Stimulated activated CD4-positive, alpha-beta T cell treated with anti-CD3 and anti-CD28 coated beads, Interleukin-4, amount 100 ng/mL, for 1 hour (primary cell): ENCODE data around the gene SIPA1L3.
"Not testable (repeated sequence)": the region's sequence is repeated elsewhere in the genome, so short reads cannot be mapped to it uniquely, and the experiment has no call there.

ENCODE experiments used
- DNase-seq: peaks from one replicate; pipeline ENCODE4 v3.0.0-alpha.2; 2020

Gene SIPA1L3

DNA sequence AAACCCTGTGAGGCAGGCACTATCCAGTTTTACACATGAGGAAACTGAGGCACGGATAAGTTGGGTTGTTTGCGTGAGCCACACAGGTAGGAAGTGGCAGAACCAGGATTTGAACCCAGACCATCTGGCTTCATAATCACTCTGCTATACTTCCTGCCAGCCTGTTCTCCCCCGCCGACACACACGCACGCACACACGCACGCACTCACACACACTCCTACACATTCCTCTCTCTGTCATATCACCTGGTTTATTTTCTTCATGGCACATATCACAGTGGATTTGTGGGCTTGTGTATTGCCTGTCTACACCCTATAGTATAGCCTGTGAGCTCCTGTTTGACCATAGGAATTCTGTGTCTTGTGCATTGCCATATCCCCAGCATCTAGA, 140.0 kb downstream of the SIPA1L3 start:
- peak; percentile 35 for DNase-seq

DNA sequence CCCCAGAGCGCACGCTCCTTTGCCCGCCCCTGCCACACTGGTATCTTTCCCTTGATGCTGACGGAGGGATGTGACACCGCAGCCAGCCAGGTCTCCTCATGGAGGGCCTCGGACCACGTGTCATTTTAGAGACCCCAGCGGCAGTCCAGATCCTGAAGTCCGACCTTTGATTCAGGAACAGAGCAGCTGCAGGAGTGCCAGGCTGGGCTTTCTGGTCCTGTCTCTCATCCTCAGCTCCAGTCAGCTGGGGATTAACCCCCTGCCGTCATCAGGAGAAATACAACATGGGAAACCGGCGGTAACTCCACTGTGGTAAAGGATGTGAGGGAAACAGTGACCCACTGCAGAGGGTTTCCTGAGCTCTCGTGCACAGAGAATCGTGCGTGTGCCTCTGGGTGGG, 140.6 kb downstream of the SIPA1L3 start:
- no peak for DNase-seq

DNA sequence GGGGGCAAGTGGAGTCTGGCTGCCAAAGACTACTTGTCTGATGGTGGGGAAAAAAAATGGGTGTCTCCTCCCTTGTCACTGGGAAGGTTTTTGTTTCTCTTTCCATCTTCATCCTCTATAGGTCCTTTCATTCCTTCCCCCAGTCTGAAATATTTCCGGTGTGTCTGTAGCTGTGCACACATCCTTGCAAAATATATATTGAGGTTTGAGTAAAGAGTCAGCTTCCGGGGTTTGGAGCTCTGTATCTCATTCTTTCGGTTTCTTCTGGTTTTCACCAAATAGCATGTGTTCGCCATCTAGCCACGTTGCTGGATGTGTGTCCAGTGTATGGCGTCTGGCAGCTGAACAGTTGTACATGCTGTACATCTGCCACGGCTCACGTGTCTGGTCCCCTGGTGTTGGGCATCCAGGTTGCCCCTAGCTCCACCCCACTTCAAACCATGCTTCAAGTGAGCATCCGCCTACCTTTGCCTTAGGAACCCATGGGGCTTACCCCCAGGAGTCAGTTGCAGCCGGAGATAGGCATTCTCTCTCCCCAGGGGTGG, 142.2 kb downstream of the SIPA1L3 start:
- DNase-seq, result peak; percentile 52

DNA sequence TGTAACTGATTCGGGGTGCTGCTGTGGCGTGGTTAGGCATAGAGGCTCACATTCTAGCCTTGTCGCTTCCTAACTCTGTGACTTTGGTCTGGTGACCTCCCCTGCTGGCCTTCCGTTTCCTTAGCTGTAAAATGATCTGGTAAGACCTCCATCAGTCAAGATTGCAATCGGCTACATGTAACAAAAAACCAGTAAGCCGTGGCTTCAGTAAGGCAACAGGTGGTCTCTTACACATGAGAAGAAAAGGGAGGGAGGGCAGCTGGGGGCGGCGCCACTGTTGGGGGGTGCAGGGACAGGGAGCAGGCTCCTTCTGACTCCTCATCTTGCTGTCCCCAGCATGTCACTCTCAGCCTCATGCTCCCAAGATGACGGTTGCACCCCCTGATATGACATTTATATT, 148.0 kb downstream of the SIPA1L3 start:
- no peak for DNase-seq

DNA sequence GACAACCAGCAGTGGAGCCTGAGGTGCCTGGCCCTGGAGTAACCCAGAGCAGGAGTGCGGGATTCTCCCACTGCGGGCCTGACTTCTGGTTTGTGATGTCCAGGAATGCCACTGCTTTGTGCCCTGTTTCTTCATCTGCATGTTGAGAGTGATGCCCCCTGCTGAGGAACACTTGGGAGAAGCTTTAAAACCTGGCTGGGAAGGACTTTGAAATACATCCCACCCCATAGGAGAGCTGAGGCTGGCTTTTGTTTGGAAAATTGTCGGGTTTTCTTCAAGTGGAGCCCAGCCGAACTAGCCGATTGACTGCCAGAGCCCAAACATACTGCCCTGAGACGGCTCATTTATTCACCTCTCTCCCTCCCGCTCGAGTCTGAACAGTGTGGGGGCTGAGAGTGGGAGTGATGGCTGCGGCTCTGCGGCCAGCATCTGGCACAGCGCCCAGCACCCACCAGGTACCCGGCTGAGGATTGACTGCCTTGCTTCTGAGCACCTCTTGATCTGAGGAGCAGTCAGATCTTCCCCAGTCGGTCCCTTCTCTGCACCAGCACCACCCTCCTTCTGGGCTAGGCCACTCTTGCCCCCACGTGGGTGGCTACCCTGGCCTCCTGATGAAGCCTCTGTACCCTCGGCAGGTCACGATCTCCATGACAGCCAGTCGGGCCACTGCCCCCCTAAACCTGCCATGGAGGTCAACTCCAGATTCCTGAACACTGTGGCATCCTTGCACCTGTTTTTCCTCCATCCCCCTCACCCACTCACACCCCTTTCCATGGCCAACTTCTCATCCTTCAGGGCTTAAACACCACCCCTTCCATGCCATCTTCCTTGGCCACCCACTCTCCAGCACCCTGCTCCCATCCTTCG, 148.9 kb downstream of the SIPA1L3 start:
- DNase-seq, result no peak

DNA sequence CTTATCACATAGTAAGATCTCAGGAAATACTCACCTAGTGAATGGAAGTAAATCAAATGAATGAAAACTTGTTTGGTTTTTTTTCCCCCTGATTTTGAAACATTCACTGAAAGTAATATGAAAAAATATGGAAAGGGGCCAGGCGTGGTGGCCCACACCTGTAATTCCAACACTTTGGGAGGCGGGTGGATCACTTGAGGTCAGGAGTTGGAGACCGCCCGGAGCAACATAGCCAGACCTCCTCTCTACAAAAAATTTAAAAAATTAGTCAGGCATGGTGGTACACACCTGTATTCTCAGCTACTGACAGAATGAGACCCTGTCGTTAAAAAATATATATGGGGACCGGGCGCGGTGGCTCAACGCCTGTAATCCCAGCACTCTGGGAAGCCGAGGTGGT, 149.6 kb downstream of the SIPA1L3 start:
- no peak for DNase-seq

DNA sequence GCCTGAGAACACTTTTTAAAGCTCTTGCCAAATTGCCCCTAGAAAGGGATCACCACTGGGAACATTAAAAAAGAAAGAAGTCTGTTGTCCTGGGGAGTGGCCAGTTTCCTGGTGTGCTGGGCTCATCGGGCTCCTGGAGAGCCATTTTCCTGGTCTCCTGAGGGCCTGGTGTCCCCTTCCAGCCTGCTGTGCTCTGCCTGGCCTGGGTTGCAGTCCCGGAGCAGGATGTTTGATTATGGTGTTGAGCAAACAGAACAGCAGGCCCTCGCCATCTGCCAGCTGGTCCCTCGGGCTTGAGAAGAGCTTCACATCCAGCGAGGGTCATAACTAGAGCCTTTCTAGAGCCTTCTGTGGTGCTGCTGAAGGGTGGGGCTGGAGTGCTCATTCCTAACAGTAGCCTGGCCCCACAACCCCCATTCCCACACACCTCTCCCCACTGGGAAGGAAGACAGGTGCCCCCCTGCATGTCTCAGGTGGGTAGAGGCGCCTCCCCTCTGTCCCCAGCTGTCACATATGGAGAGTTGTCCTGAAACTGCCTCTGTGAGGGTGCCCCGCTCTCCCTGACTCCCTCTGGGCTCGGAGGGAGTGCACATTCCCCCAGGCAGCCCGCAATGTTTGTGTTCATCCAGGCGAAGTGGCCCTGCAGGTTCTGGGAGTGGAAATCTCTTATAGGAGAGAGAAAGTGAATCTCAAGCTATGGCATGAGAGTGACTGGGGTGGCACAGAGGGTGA, 151.1 kb downstream of the SIPA1L3 start:
- DNase-seq, result no peak

DNA sequence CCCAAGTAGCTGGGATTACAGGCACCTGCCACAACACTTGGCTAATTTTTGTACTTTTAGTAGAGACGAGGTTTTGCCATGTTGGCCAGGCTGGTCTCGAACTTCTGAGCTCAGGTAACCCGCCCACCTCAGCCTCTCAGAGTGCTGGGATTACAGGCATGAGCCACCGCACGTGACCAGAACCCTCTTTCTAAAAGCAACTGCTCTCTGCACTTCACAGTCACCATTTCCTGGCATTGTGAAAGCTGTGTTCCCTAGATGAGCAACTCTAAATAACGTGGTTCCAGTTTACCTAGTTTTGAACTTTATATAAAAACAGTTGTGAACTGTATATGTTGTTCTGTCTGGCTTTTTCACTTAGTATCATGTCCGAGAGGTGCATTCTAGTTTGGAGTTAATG, 152.9 kb downstream of the SIPA1L3 start:
- peak; percentile 35 for DNase-seq

DNA sequence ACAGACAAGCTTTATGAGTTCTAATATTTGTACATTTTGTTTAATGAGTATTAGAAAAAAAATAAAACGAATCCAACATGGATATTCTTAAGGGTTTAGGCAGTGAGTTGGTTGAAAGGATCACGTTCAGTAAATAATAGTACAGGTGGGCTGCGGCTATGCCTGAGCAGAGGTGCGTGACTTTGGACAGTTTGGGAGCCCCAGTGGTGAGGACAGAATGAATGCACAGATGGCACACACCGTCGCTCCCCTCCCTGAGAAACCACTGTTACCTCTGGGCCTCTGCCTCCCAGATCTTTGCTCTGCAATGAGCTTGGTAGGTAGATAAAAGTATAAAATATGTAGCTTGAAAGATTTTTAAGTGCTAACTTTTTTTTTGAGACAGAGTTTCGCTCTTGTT, 153.3 kb downstream of the SIPA1L3 start:
- DNase-seq, result no peak

DNA sequence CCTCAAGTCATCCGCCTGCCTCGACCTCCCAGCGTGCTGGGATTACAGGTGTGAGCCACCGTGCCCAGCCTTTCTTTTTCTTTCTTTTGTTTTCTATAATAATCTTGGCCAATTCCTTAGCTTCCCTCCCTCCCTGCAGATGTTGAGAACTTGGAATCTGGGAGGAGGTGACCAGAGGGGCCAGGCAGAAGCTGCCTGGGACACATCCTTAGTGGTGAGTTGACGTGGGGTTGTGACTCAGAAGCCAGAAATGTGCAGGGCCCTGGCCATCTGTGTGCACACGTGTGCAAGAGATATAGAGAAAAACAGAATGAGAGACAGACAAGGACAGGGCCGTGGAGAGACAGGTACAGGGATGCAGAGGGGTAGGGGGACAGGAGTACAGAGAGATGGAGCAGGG, 154.3 kb downstream of the SIPA1L3 start:
- DNase-seq, result no peak

DNA sequence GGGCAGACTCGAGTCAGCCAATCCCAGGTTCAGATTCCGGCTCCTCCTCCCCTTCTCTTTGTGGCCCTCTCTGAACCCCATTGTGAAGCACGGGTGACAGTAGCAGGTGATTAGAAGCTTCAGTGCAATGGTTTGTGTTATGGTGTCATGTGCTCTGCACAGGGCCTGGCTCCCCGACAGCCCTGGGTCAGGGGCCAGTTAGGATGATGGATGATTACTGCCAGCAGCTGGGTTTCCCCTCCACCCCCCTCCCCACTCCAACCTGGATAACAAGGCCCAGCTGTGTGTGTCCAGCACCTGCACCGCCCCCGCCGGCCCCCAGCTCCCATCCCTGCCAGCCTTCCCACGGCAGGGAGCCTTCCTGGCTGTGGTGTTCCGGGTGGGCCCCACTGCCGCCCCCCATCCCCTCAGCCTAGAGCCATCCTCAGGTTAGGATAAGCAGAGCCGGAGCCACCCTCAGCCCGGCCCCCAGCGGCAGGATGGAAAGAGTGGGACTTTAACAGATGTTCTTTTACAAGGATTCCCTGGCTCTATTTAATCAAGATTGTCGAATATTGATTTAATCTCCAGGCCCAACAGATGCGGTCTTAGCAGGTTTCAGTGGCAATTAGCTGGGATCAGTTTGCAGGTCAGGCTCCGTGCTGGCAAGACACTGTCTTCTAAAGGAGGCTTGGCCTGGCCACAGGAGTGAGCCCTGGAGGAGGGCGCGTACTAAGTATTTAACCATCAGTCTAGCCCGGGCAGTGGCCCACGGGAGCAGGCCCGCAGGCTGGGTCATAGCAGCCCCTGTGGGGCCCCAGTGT, 156.2 kb downstream of the SIPA1L3 start:
- DNase-seq, result no peak

DNA sequence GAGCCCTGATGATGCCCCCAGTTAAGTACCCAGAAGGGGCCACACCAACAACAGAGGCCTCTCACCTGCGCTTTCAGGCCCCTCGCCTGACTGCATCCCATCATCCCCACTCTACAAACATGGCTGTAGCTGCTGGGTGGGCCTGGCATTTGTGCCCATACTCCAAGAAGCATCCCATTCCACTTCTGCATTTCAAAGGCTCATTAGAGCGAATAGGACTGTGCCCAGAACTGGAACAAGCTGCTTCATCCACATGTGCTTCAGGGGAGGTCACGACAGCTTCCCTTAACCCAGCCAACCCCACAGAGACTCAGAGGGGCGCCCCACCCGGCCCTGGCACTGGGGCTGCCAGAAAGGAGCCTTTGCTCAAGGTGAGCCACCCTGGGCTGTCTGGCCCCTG, 156.9 kb downstream of the SIPA1L3 start:
- DNase-seq, result no peak

DNA sequence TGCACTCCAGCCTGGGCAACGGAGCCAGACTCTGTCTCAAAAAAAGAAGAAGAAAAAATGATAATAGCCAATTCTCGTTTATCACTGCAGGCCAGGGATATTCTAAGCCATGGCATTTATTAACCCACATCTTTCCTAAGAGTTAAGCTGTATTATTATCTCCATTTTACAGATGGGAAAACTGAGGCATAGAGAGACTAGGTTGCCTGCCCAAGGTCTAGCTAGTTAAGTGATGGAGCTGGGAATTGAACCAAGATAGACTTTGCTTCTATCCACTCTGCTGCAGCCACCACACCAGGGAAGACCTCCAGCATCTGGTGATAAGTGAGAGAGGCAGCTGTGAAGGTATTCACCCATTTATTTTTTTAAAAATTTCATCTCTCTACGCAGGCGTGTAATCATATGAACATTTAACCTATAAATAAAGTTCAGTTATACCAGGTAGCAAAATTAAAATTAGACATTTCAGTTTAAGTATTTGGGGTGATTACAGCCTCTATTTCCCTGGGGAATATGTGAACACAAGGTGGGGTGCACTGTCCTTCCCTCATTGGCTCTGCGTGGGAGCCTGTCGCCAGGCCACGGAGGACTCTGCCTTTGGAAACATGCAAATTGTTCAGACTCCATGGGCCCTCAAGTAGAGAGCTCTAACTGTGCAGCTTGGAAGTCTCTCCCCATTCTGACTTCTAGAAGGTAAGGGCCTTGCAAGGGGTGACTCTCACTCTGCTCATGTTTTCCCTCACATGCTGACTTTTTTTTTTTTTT, 157.8 kb downstream of the SIPA1L3 start:
- no peak for DNase-seq

DNA sequence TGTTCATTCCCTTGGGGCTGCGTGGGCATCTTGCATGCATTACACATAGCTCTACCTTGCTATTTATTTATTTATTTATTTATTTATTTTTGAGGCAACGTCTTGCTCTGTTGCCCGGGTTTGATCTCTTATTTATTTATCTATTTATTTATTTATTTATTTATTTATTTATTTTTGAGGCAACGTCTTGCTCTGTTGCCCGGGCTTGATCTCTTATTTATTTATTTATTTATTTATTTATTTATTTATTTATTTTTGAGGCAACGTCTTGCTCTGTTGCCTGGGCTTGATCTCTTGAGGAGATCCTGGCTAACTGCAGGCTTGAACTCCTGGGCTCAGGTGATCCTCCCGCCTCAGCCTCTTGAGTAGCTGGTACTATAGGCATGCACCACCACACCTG, 158.8 kb downstream of the SIPA1L3 start:
- not testable (repeated sequence) for DNase-seq

DNA sequence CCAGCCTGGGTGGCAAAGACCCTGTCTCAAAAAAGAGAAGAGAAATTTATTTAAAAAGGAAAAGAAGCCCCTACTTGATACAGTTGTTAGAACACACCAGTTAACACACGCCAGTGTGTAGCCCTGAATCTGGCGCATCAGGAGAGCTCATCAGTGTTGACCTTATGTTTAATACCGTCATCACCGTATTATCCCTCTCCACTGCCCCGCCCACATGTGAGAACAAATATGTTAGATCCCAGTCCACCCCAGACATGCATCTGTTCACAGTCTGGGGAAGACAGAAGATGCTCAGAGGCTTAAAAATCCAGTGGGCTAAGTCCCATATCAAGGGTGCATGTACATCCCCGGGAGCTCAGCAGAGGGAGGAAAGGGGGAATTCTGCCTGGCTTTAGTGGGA, 161.8 kb downstream of the SIPA1L3 start:
- no peak for DNase-seq

DNA sequence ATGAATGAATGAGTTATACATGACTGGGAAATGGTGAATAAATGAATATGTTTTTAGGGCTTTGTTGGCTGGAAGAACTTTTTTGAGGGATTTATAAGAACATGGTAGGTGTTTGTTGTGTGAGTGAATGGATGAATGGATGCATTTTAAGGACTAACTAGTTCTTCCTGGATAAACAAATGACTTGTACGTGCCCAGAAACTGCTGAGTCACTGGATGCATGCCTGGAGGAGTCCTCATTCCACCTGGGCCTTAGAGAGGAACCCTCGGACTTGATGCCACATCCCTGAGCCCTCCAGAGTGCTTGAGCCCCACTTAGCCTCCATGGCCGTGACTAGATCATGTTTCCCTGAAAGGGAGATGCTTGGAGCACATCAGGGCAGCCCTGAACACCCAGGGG, 163.6 kb downstream of the SIPA1L3 start:
- DNase-seq, result no peak

DNA sequence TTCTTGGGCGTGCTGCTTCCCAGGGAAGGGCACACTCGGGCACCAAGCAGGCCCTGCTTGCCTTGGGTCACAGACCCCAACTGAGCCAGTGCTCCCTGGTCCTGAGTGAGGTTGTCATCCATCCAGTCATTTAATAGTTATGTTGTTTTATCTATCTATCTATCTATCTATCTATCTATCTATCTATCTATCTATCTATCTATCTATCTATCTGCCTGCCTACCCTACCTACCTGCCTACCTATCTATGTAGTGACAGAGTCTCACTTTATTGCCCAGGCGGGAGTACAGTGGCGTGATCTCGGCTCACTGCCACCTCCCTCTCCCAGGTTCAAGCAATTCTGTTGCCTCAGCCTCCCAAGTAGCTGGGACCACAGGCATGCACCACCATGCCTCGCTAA, 164.0 kb downstream of the SIPA1L3 start:
- DNase-seq, result not testable (repeated sequence)

DNA sequence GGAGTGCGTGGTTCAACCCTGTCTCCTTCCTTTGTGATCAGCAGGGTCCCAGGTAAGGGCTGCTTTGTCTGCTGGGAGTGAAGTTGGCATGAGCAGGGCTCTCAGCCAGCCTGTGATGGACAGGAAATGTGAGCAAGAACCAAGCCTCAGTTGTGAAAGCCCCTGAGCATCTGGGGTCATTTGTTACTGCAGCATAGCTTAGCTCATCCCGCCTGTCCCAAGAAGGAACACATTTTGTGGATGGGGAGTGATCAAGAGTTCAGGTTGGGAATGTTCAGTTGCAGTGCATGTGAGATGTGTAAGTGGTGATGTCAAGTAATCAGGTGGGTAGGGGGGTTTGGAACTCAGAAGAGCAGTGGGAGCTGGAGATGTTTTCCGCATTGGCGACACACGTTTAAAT, 164.6 kb downstream of the SIPA1L3 start:
- no peak for DNase-seq

DNA sequence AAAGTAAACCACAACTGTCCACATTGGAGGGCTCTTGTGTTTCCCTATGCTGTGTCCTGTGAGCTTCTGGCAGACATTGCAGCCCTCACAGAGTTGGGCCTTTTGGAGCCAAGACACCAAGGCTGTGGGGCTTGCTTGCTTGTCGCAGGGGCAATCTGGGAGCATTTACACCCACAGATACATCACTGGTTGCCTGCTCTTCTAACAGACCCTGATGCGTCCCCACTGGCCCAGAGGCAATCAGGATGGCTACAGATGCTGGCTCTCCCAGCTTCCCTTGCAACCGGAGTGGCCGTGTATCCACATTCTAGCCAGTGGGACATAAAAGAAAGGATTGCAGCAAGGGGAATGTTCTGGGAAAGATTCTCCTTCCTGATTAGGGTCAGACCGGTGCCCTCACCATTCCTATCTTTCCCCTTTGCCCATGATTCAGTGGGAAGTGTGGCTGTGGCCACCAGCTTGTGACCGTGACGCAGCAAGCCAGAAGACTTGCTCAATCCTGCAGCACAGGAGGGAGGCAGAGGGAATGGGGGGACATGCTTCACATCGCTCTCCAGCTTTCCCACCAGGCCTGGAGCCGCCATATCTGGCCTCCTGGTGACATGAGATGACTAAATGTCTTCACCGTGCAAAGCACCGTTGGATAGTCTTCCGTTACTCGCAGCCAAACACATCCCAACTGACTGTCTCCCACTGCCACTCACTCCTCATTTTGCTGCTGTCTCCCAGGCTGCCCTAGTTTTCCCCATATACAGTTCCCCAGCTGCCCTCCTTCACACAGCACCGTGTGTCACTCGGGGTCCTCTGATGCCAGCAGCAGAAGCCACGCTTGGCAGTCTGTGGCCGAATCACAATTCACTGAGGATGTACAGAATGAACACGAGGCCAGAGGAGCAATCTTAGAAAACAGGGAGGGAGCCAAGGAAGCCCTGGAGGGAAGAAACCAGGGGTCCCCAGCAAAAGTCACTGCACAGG, 166.1 kb downstream of the SIPA1L3 start:
- no peak for DNase-seq

DNA sequence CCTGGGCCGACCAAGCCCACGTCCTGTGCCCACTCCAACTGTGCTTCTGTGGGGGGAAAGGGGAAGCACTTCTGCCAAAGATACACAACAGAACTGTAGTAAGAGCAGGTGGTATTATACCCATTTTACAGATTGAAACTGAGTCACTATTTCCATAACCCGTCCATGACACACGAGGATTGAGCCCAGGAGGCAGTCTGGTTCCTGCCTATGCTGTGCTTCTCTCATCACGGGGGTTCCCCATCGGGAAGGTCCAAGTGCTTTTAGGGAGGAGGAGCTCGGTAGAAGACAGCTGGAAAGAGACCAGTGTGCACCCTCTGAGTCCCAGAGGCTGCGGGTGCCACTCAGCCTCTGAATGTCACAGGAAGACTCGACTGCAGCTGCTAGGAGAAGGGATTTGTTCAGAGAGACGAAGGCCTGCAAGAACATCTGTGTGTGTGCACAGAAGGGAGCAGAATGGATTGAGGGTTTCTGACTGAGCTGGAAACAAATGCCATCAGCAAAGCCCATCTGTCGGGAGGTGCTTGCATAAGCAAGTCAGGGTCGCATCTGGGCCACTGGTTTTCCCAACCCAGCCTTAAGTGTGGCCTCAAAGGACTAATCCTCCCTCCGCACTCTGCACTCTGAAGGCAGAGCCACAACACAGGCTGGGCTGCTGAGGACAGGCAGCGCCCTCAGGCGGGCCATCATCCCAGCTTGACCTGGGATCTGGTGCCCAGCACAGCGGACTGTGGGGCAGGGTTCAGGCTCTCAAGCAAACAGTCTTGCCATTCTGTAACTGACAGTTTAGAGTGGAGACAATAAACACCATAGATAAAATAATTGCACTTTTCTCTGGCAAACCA, 167.1 kb downstream of the SIPA1L3 start:
- DNase-seq, result no peak
